ENCODE data around the gene CBX8.

CBX8 gene

DNA sequence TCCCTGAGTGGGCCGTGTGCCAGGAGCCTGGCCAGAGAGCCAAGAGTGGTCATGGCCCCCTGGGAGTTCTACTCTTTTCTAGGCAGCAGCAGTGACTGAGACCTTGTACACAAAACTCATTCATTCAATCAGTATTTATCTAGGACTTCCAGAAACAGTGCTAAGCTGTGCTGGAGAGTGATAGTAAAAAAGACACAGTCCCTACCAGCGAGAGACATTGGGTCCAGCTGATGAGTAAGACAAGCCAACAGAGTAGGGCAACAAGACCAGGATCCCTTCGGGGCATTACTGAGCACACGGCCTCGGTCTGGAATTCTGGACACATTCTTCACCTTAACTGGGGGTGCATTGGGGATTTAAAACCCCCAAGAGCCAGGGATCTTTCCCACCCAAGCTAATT lies 22.2 kb upstream of the CBX8 start:
- TF ChIP-seq CTCF (IDR thresholded peaks at IDR 0.05; ENCODE audit: low read depth, low read length) (no peak), EZH2phosphoT487 (IDR thresholded peaks at IDR 0.05; ENCODE audit: low read depth) (no peak)
- Histone ChIP-seq H4K20me1 (ENCODE audit: insufficient read depth, low read length) (no peaks in the 10 kb centered on the region), H3K36me3 (replicated peaks; ENCODE audit: low read depth, low read length) (no peaks in the 10 kb centered on the region), H3K4me2 (ENCODE audit: low read length) (no peak overlapping the region), H3K79me2 (ENCODE audit: low read length) (no peaks in the 10 kb centered on the region), H3K9ac (ENCODE audit: low read length) (no peak overlapping the region), H3K4me3 (ENCODE audit: low read length) (no peak overlapping the region), H3K27me3 (ENCODE audit: low read depth, low read length) (no peaks in the 10 kb centered on the region), H3K4me1 (ENCODE audit: low read length) (no peaks in the 10 kb centered on the region; the same call in 1 of the 2 replicates), H2AFZ (ENCODE audit: low read depth, low read length) (no peak overlapping the region), H3K9me3 (ENCODE audit: insufficient read depth, low read length) (no peaks in the 10 kb centered on the region), H3K27ac (ENCODE audit: low read length) (no peak overlapping the region)

GRCh38 chr17:79818026-79818758 lies 21.3 kb upstream of the CBX8 start:
- H3K36me3 ChIP-seq (replicated peaks; ENCODE audit: low read depth, low read length), result no peaks in the 10 kb centered on the region
- H4K20me1 ChIP-seq (ENCODE audit: insufficient read depth, low read length), result no peaks in the 10 kb centered on the region
- peaks cover 3% of the 10 kb centered on the region; the same call in 1 of the 2 replicates for H3K4me1 ChIP-seq (ENCODE audit: low read length)
- no peak overlapping the region for H3K4me2 ChIP-seq (ENCODE audit: low read length)
- H3K27ac ChIP-seq (ENCODE audit: low read length), result no peak overlapping the region
- TF ChIP-seq CTCF (IDR thresholded peaks at IDR 0.05; ENCODE audit: low read depth, low read length), result no peak
- no peak for TF ChIP-seq EZH2phosphoT487 (IDR thresholded peaks at IDR 0.05; ENCODE audit: low read depth)
- no peaks in the 10 kb centered on the region for H3K9me3 ChIP-seq (ENCODE audit: insufficient read depth, low read length)
- H3K4me3 ChIP-seq (ENCODE audit: low read length), result no peak overlapping the region
- no peaks in the 10 kb centered on the region for H3K27me3 ChIP-seq (ENCODE audit: low read depth, low read length)
- no peaks in the 10 kb centered on the region for H3K79me2 ChIP-seq (ENCODE audit: low read length)
- no peak overlapping the region for H2AFZ ChIP-seq (ENCODE audit: low read depth, low read length)
- H3K9ac ChIP-seq (ENCODE audit: low read length), result no peak overlapping the region

DNA sequence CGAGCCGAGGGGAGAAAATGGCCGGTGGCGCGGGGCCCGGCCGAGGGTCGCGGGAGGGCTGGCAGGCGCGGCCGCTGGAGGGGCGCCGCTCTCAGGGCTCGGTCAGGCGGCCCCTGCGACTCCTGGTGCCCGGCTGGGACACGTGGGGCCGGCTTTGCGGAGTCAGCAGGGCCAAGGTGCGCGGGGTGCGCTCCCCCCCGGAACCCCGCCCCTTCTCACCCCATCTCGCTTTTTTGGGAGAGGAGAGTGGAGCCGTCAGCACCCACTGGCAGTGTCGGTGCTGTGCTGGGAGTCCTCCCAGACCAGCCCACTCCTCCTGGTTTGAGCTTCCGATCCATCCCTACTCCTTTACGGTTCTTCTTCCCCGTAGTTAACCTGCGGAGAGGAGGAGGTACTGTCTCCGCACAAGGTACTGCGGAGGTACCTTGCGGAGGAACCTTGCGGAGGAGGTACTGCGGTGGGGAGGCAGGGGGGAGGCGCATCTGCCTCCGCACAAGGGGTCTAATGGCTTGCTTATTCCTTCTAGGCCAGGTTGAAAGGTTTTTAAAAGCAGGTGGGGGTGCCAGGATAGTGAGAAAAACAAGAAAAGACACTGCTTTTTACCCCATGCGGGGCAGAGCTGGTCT lies 19.1 kb upstream of the CBX8 start:
- Histone ChIP-seq H3K79me2 (ENCODE audit: low read length) (no peaks in the 10 kb centered on the region), H2AFZ (ENCODE audit: low read depth, low read length) (no peak overlapping the region), H3K9me3 (ENCODE audit: insufficient read depth, low read length) (no peaks in the 10 kb centered on the region), H3K4me2 (ENCODE audit: low read length) (no peak overlapping the region), H4K20me1 (ENCODE audit: insufficient read depth, low read length) (no peaks in the 10 kb centered on the region), H3K4me1 (ENCODE audit: low read length) (peaks cover 18% of the 10 kb centered on the region), H3K4me3 (ENCODE audit: low read length) (no peak overlapping the region), H3K9ac (ENCODE audit: low read length) (no peak overlapping the region), H3K36me3 (replicated peaks; ENCODE audit: low read depth, low read length) (no peaks in the 10 kb centered on the region), H3K27ac (ENCODE audit: low read length) (no peak overlapping the region), H3K27me3 (ENCODE audit: low read depth, low read length) (no peaks in the 10 kb centered on the region)
- TF ChIP-seq CTCF (IDR thresholded peaks at IDR 0.05; ENCODE audit: low read depth, low read length), result no peak
- TF ChIP-seq EZH2phosphoT487 (IDR thresholded peaks at IDR 0.05; ENCODE audit: low read depth), result no peak

GRCh38 chr17:79814974-79815835 lies 18.3 kb upstream of the CBX8 start:
- Histone ChIP-seq H3K9me3 (ENCODE audit: insufficient read depth, low read length) (no peaks in the 10 kb centered on the region), H3K36me3 (replicated peaks; ENCODE audit: low read depth, low read length) (no peaks in the 10 kb centered on the region), H3K4me1 (ENCODE audit: low read length) (peaks cover 25% of the 10 kb centered on the region), H3K4me3 (ENCODE audit: low read length) (no peak overlapping the region), H3K27ac (ENCODE audit: low read length) (no peak overlapping the region), H3K79me2 (ENCODE audit: low read length) (no peaks in the 10 kb centered on the region), H2AFZ (ENCODE audit: low read depth, low read length) (no peak overlapping the region), H4K20me1 (ENCODE audit: insufficient read depth, low read length) (no peaks in the 10 kb centered on the region), H3K27me3 (ENCODE audit: low read depth, low read length) (no peaks in the 10 kb centered on the region), H3K9ac (ENCODE audit: low read length) (no peak overlapping the region), H3K4me2 (ENCODE audit: low read length) (no peak overlapping the region)
- TF ChIP-seq EZH2phosphoT487 (IDR thresholded peaks at IDR 0.05; ENCODE audit: low read depth), result no peak
- TF ChIP-seq CTCF (IDR thresholded peaks at IDR 0.05; ENCODE audit: low read depth, low read length), result no peak

Measured in OCI-LY3 (cell line).